ENCODE results near the gene CNMD.
"Not testable (repeated sequence)": the region's sequence is repeated elsewhere in the genome, so short reads cannot be mapped to it uniquely, and the experiment has no call there.

- TF ChIP-seq, protein P1, sequence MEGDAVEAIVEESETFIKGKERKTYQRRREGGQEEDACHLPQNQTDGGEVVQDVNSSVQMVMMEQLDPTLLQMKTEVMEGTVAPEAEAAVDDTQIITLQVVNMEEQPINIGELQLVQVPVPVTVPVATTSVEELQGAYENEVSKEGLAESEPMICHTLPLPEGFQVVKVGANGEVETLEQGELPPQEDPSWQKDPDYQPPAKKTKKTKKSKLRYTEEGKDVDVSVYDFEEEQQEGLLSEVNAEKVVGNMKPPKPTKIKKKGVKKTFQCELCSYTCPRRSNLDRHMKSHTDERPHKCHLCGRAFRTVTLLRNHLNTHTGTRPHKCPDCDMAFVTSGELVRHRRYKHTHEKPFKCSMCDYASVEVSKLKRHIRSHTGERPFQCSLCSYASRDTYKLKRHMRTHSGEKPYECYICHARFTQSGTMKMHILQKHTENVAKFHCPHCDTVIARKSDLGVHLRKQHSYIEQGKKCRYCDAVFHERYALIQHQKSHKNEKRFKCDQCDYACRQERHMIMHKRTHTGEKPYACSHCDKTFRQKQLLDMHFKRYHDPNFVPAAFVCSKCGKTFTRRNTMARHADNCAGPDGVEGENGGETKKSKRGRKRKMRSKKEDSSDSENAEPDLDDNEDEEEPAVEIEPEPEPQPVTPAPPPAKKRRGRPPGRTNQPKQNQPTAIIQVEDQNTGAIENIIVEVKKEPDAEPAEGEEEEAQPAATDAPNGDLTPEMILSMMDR (conservative IDR thresholded peaks at IDR 0.05; ENCODE audit: low read depth, low read length), result not testable (repeated sequence)
- TF ChIP-seq, protein P2, sequence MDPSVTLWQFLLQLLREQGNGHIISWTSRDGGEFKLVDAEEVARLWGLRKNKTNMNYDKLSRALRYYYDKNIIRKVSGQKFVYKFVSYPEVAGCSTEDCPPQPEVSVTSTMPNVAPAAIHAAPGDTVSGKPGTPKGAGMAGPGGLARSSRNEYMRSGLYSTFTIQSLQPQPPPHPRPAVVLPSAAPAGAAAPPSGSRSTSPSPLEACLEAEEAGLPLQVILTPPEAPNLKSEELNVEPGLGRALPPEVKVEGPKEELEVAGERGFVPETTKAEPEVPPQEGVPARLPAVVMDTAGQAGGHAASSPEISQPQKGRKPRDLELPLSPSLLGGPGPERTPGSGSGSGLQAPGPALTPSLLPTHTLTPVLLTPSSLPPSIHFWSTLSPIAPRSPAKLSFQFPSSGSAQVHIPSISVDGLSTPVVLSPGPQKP (IDR thresholded peaks at IDR 0.05; ENCODE audit: borderline replicate concordance, low read depth, low read length), result not testable (repeated sequence)
Observed at GRCh38 chr13:52721356-52721755, 18.3 kb downstream of the CNMD start.
